Astrocyte of the cerebellum (primary cell): ENCODE data around the gene PDE2A.
"Not testable (repeated sequence)": the region's sequence is repeated elsewhere in the genome, so short reads cannot be mapped to it uniquely, and the experiment has no call there.

Experiments
- DNase-seq: peaks from one replicate; pipeline ENCODE4 v3.0.0-alpha.2; 2011; ENCODE audit warnings: low read depth
- H3K4me3 ChIP-seq: 2 replicates; pipeline ENCODE4 v1.5.1; 2011; ENCODE audit warnings: mild to moderate bottlenecking, low read depth, low read length, moderate library complexity
- CTCF ChIP-seq: IDR thresholded peaks from 2 replicates; pipeline ENCODE4 v1.5.1; 2012; ENCODE audit warnings: low read length, low read depth, moderate library complexity, mild to moderate bottlenecking; ENCODE audit errors: missing control alignments
- in situ Hi-C: cut with HindIII; loops from 2 replicates; pipeline ENCODE4 v1.10.0; 2017; ENCODE audit warnings: low sequenced_read_pairs

Gene PDE2A

DNA sequence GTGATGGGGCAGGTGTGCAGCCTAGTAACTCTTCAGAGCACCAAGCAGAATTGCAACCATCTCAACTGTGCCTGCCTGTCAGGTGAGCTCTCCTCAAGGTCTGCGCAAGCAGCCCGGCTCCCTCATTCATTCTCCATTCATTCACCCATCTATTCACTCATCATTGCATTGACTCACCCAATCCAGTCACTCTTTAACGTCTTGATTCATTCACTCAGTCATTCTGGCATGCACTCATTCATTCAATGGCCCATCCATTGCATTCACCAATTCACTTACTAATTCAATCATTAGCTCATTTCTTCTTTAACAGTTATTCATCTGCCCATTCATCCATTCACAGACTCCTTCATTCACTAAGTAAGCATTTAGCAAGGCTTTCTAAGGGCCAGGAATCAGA is 111.8 kb downstream of the PDE2A start:
- in situ Hi-C loops: no loop called here
- H3K4me3 ChIP-seq: no peak overlapping the region
- DNase-seq: no peak
- no peak for TF ChIP-seq CTCF

DNA sequence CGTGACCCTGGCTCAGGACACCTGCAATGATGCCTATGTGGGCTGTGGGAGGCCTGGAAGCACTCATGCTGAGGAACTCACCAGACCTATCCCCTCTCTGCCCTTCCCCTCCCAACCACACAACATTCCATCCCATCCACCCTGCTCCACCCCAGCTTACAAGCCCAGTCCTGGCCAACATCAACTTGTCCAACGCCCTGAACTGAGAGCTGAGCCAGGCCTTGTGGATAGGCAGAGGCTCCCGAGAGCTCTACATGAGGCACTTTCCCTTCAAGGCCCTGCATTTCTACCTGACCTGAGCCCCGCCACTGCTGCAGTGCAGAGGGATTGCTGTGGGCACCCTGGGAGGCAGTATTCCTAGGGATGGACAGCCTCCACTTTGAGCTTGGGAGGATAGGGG is 112.4 kb downstream of the PDE2A start:
- no peak for DNase-seq
- in situ Hi-C loops: no loop called here
- TF ChIP-seq CTCF: no peak

DNA sequence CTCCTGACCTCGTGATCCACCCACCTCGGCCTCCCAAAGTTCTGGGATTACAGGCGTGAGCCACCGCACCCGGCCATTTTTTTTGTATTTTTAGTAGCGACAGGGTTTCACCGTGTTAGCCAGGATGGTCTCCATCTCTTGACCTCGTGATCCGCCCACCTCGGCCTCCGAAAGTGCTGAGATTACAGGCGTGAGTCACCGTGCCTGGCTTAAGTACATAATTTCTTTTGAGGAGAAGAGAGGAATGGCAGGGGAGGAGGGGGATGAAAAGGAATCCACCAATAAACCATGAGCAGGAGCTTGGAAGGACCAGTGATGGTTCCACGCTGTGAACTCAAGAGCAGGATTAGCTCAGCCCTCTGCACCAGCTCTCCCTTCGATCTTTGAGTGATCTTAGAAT is 113.4 kb downstream of the PDE2A start:
- DNase-seq, in situ Hi-C loops, H3K4me3 ChIP-seq: not testable (repeated sequence)

More for the DNA sequence above, 112.4 kb downstream of the PDE2A start:
- no peak overlapping the region for H3K4me3 ChIP-seq

- in situ Hi-C loops: no loop called here
These were observed 117.8 kb downstream of the PDE2A start for GRCh38 chr11:72556433-72556832.

GRCh38 chr11:72555014-72555522 is 119.2 kb downstream of the PDE2A start:
- H3K4me3 ChIP-seq, DNase-seq, in situ Hi-C loops: not testable (repeated sequence)

More at GRCh38 chr11:72556433-72556832, 117.8 kb downstream of the PDE2A start:
- no peak for TF ChIP-seq CTCF
- DNase-seq: no peak
- no peak overlapping the region for H3K4me3 ChIP-seq

DNA sequence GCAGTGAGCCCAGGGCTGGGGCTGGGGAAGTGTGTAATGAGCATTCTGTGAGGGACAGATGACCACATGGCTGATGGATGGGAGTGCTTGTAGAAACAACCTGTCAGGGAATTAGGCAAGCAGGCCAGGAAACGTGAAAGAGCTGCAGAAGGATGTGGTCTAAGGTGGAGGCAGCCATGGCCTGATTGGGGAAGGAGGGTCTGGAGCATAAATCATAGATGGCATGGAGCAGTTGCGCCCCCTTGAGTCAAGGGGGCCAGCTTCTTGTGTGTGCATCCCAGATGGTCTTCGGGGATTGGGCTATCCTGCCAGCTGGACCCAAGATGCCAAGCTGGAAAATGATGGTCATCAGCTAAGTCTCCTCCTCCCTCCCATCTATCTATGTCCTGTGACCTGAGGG is 120.5 kb downstream of the PDE2A start:
- DNase-seq: no peak
- H3K4me3 ChIP-seq: no peak overlapping the region
- in situ Hi-C loops: no loop called here
- TF ChIP-seq CTCF: no peak

DNA sequence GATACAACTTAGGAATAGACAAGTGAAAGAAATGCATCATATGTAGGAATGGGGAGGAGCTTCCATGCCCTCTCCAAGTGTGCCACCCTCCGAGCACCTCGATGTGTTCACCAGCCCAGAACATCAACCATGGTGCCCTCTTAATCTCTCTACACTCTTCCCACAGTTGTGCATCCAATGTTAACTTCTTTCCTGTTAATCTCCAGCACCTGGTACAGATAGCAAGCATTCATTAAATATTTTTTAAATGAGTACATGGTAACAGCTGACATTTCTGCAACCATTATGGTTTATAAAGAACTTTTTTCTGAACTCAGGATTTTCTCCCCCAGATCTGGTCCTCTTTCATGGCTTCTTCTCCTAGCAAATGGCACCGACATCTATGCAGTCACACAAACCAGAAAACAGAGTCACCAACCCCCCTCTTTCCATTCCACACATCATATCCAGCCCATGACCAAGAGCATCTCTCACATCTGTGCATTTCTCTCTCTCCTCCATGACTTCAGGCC is 121.8 kb downstream of the PDE2A start:
- TF ChIP-seq CTCF: no peak
- in situ Hi-C loops: no loop called here
- no peak overlapping the region for H3K4me3 ChIP-seq
- no peak for DNase-seq

- DNase-seq: no peak
- in situ Hi-C loops: no loop called here
- TF ChIP-seq CTCF: no peak
- H3K4me3 ChIP-seq: no peak overlapping the region
These were observed 122.7 kb downstream of the PDE2A start for GRCh38 chr11:72551571-72551970.
